Astrocyte (in vitro differentiated cells and primary cell): ENCODE measurements around the gene UNC5A. TPM values are rescaled to one million over a fixed set of nuclear protein-coding genes. Genes with fewer than 3 reads are reported as not detected.

Source experiments
- DNase-seq: peaks from one replicate; pipeline ENCODE4 v3.0.0-alpha.2; 2010; ENCODE audit warnings: low read depth
- FAIRE-seq: peaks from 2 replicates; lab custom pipeline; 2011; peaks lifted over from hg19 to GRCh38; lab: Jason Lieb, UNC
- H2AFZ ChIP-seq: 2 replicates; pipeline ENCODE4 v1.6.0; 2012; ENCODE audit warnings: low read depth, low read length, inconsistent platforms
- H3K27ac ChIP-seq: 2 replicates; pipeline ENCODE4 v1.5.1; 2011; ENCODE audit warnings: low read depth, low read length, inconsistent platforms
- H3K27me3 ChIP-seq: 2 replicates; pipeline ENCODE4 v1.6.0; 2011; ENCODE audit warnings: low read length, inconsistent platforms; ENCODE audit not compliant: insufficient read depth
- H3K36me3 ChIP-seq: 2 replicates; pipeline ENCODE4 v1.5.1; 2011; ENCODE audit warnings: low read length, inconsistent platforms; ENCODE audit not compliant: insufficient read depth
- H3K4me1 ChIP-seq: 2 replicates; pipeline ENCODE4 v1.5.1; 2011; ENCODE audit warnings: low read length, inconsistent platforms; ENCODE audit not compliant: insufficient read depth
- H3K4me2 ChIP-seq: 2 replicates; pipeline ENCODE4 v1.6.0; 2012; ENCODE audit warnings: low read length, inconsistent platforms
- H3K4me3 ChIP-seq: 2 replicates; pipeline ENCODE4 v1.5.1; 2011; ENCODE audit warnings: low read depth, mild to moderate bottlenecking, low read length, inconsistent platforms; ENCODE audit not compliant: insufficient read depth
- H3K79me2 ChIP-seq: 2 replicates; pipeline ENCODE4 v1.6.0; 2012; ENCODE audit warnings: mild to moderate bottlenecking, low read length, inconsistent platforms; ENCODE audit not compliant: insufficient read depth
- H3K9ac ChIP-seq: 2 replicates; pipeline ENCODE4 v1.6.0; 2012; ENCODE audit warnings: mild to moderate bottlenecking, low read length, inconsistent platforms
- H3K9me3 ChIP-seq: 2 replicates; pipeline ENCODE4 v1.5.1; 2012; ENCODE audit warnings: low read depth, mild to moderate bottlenecking, low read length, inconsistent platforms; ENCODE audit not compliant: insufficient read depth
- H4K20me1 ChIP-seq: 2 replicates; pipeline ENCODE4 v1.6.0; 2012; ENCODE audit warnings: low read length, inconsistent platforms; ENCODE audit not compliant: insufficient read depth
- H3K27ac Mint-ChIP-seq: one replicate; pipeline ENCODE4 v1.8.0; 2021; ENCODE audit warnings: mild to moderate bottlenecking, mixed read lengths; ENCODE audit not compliant: unreplicated experiment
- H3K27me3 Mint-ChIP-seq: one replicate; pipeline ENCODE4 v1.8.0; 2021; ENCODE audit warnings: low read depth, mixed read lengths; ENCODE audit not compliant: unreplicated experiment
- H3K36me3 Mint-ChIP-seq: one replicate; pipeline ENCODE4 v1.8.0; 2021; ENCODE audit warnings: low read depth, mixed read lengths; ENCODE audit not compliant: unreplicated experiment
- H3K4me1 Mint-ChIP-seq: one replicate; pipeline ENCODE4 v1.8.0; 2021; ENCODE audit warnings: low read depth, mixed read lengths; ENCODE audit not compliant: unreplicated experiment
- H3K4me3 Mint-ChIP-seq: one replicate; pipeline ENCODE4 v1.8.0; 2021; ENCODE audit warnings: mild to moderate bottlenecking, moderate library complexity, mixed read lengths; ENCODE audit not compliant: unreplicated experiment
- H3K9me3 Mint-ChIP-seq: one replicate; pipeline ENCODE4 v1.8.0; 2021; ENCODE audit warnings: mild to moderate bottlenecking, mixed read lengths; ENCODE audit not compliant: unreplicated experiment
- CTCF ChIP-seq: IDR thresholded peaks from 2 replicates; pipeline ENCODE4 v1.5.1; 2011; ENCODE audit warnings: low read depth, mild to moderate bottlenecking, inconsistent platforms, low read length, moderate library complexity; ENCODE audit not compliant: insufficient read depth
- EZH2 ChIP-seq: IDR thresholded peaks from 2 replicates; pipeline ENCODE4 v1.6.1; 2012; ENCODE audit warnings: mild to moderate bottlenecking, low read length, inconsistent platforms; ENCODE audit not compliant: insufficient read depth
- total RNA-seq: library from RNA; stranded (reverse); gene quantifications from 2 replicates; pipeline ENCODE4 v1.2.1, GENCODE V29; 2021

The UNC5A gene
- total RNA-seq, 1 donor from 2014 or later: 0.70 TPM

GRCh38 chr5:176776916-176777315 lies 33.4 kb upstream of the UNC5A start:
- H3K79me2 ChIP-seq: no peaks in the 10 kb centered on the region
- no peak overlapping the region for H3K27ac Mint-ChIP-seq
- H3K36me3 ChIP-seq: no peaks in the 10 kb centered on the region
- H3K27ac ChIP-seq: no peak overlapping the region
- DNase-seq (no peak), FAIRE-seq (no peak)
- peaks cover 4% of the 10 kb centered on the region for H3K36me3 Mint-ChIP-seq
- H3K27me3 ChIP-seq: peaks cover 35% of the 10 kb centered on the region
- no peak overlapping the region for H2AFZ ChIP-seq
- no peak overlapping the region for H3K9ac ChIP-seq
- H3K9me3 Mint-ChIP-seq: peaks cover 15% of the 10 kb centered on the region
- no peak overlapping the region for H3K4me2 ChIP-seq
- no peaks in the 10 kb centered on the region for H4K20me1 ChIP-seq
- H3K9me3 ChIP-seq: no peaks in the 10 kb centered on the region
- H3K27me3 Mint-ChIP-seq: peaks cover 46% of the 10 kb centered on the region
- no peak for TF ChIP-seq CTCF
- no peak for TF ChIP-seq EZH2
- H3K4me3 ChIP-seq: no peak overlapping the region
- H3K4me3 Mint-ChIP-seq: no peak overlapping the region
- no peaks in the 10 kb centered on the region for H3K4me1 ChIP-seq
- H3K4me1 Mint-ChIP-seq: peaks cover 11% of the 10 kb centered on the region

GRCh38 chr5:176778921-176779465 lies 31.4 kb upstream of the UNC5A start:
- Histone ChIP-seq H3K4me1 (no peaks in the 10 kb centered on the region), H3K36me3 (no peaks in the 10 kb centered on the region), H3K4me2 (no peak overlapping the region), H3K79me2 (no peaks in the 10 kb centered on the region), H3K9ac (no peak overlapping the region), H3K27me3 (peaks cover 34% of the 10 kb centered on the region), H3K4me3 (no peak overlapping the region), H3K9me3 (no peaks in the 10 kb centered on the region), H4K20me1 (no peaks in the 10 kb centered on the region), H3K27ac (no peak overlapping the region), H2AFZ (no peak overlapping the region)
- Mint-ChIP-seq H3K4me1 (peaks cover 20% of the 10 kb centered on the region), H3K27me3 (peaks cover 34% of the 10 kb centered on the region), H3K27ac (no peak overlapping the region), H3K9me3 (peaks cover 10% of the 10 kb centered on the region), H3K36me3 (peaks cover 4% of the 10 kb centered on the region), H3K4me3 (no peak overlapping the region)
- TF ChIP-seq EZH2: no peak
- no peak for TF ChIP-seq CTCF
- DNase-seq (no peak), FAIRE-seq (no peak)

GRCh38 chr5:176779537-176779936 lies 30.8 kb upstream of the UNC5A start:
- no peaks in the 10 kb centered on the region for H3K36me3 ChIP-seq
- peaks cover 33% of the 10 kb centered on the region for H3K27me3 ChIP-seq
- H3K9ac ChIP-seq: no peak overlapping the region
- no peak overlapping the region for H3K4me3 ChIP-seq
- peaks cover 31% of the 10 kb centered on the region for H3K27me3 Mint-ChIP-seq
- peaks cover 8% of the 10 kb centered on the region for H3K9me3 Mint-ChIP-seq
- no peaks in the 10 kb centered on the region for H3K79me2 ChIP-seq
- peaks cover 3% of the 10 kb centered on the region for H3K4me1 ChIP-seq
- no peaks in the 10 kb centered on the region for H3K9me3 ChIP-seq
- no peaks in the 10 kb centered on the region for H4K20me1 ChIP-seq
- no peak for TF ChIP-seq EZH2
- TF ChIP-seq CTCF: no peak
- peaks cover 4% of the 10 kb centered on the region for H3K36me3 Mint-ChIP-seq
- FAIRE-seq (no peak), DNase-seq (no peak)
- H3K27ac Mint-ChIP-seq: no peak overlapping the region
- peaks cover 24% of the 10 kb centered on the region for H3K4me1 Mint-ChIP-seq
- no peak overlapping the region for H3K4me2 ChIP-seq
- H3K4me3 Mint-ChIP-seq: no peak overlapping the region
- H3K27ac ChIP-seq: no peak overlapping the region
- H2AFZ ChIP-seq: no peak overlapping the region
